ENCODE data around the gene TTF2.

The TTF2 gene

DNA sequence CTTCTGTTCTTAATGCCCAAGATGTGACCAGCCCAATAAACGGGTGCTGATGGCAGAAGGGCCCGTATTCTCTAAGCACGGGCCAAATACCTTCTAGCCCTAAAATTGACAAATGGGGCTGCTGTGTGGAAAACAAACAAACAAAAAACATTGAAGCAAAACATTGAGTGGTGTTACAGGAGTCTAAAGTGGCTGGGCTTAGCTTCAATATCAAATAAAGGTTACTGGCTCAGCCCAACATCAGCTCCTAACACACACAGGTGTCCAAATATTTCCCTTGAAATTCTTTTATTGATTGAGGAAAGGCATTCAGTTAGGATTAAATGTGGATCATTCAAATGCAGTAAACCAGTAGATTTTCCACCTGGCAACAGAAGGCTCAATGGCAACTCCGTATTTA, 13.3 kb upstream of the TTF2 start:
- no peak for DNase-seq

DNA sequence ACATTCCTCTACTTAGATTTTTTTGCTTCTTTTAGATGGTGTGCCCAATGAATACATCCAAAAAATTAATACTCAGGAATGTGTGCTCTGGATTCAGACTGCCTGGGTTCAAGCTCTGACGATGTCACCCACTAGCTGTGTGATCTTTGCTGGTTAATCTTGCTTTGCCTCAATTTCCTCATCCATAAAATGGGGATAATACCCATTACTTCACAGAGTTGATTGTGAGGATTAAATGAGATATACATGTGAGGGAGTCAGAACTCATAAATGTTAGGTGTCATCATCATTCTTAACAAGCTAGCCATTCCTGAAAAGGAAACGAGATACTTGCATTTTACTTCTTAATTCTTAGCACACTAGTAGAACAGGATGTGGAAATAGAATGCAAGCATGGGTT, 12.9 kb upstream of the TTF2 start:
- no peak for DNase-seq

DNA sequence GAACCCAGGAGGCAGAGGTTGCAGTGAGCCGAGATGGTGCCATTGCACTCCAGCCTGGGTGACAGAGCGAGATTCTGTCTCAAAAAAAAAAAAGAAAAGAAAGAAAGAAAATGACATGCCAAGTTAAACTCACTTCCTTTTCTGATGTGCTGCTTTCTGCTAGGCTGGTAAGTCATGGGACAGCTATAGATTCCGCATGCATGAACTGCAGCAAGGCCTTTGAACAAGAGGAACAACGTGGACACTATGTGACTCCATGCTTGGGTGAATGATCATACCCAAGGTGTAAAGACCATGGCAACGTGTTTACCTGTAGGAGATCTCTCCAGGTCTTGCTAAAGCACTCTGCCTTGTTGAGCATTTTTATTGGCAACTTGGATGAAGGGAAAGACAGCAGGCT, 10.3 kb upstream of the TTF2 start:
- no peak for DNase-seq

DNA sequence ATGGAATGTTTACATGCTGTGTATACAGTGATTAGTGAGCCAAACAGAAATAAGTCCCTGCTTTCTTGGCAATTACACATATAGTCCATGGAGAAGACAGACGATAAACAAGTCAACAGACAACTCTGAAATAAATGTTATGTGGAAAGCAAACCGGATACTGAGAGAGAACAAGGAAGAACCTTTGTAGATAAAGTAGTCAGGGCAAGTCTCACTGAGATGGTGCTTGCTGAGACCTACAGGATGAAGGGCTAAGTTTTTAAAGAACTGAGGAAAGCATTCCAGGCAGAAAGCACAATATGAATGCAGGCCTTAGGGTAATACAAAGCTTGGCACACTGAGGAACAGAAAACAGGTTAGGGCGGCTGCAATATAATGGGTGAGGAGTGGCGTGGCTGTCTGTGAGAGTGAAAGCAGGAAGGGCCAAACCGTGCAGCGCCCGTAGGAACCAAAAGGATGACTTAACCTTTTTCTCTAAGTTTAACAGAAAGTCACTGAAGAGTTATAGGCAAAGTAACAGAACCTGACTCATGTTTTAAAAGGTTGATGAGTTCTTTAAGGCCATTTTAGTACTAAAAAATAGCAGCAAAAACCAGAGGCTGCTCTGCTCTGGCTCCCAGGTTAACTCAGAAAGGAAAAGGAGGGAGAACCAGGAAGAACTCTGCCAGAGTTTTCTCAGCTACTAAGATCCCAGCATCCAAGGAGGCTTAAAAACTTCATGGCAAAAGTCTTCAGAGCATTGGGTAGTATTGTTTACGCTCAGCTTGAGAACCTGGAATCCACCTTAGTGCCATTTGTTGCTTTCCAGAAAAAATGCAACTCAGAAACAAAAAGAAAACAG, 8.7 kb upstream of the TTF2 start:
- no peak for DNase-seq

DNA sequence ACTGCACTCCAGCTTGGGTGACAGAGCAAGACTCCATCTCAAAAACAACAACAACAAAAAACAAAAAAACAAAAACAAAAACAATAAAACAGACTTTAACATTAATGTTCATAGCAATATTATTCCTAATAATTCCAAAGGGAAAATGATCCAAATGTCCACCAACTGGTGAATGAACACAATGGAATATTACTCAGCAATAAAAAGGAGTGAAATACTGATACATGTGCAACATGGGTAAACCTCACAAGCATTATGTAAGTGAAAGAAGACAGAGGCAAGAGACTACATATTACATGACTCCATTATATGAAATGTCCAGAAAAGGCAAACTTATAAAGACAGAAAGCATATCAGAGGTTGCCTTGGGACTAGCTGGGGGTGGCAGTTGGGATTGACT, 6.1 kb upstream of the TTF2 start:
- no peak for DNase-seq

DNA sequence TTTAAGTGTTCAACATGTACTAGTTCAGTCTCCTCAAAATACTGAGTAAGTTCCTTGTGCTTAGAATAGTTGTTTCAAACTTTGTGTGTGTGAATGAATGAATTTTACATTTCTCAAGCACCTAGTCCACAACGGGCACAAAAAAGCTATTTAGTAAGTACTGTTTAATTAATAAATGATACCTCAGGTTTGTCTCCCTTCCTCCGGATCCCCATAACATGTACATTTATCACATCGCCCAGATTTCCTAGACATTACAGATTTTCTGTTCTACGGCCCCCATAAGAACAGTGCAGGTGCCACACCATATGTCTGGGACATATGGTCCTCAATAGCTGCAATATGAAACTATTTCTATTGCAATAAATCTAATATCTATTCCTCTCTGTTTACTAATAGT, 1.3 kb upstream of the TTF2 start:
- DNase-seq: no peak

DNA sequence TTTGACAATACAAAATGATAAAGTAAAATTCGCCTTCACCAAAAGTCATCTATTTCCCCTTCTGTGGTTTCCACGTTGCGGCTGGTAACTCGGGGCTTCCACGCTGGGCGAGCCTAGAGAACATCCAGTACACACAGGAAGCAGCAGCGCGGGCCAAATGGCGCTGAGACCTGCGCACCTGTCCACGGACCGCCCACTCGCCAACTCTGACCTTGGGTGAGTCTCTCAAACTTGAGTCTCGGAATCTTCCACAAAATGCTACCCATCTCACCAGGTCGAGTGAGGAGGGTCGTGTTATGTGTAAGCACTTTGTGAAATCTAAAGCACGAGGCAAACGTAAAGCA, 820 bp upstream of the TTF2 start:
- DNase-seq: peak; percentile 42

DNA sequence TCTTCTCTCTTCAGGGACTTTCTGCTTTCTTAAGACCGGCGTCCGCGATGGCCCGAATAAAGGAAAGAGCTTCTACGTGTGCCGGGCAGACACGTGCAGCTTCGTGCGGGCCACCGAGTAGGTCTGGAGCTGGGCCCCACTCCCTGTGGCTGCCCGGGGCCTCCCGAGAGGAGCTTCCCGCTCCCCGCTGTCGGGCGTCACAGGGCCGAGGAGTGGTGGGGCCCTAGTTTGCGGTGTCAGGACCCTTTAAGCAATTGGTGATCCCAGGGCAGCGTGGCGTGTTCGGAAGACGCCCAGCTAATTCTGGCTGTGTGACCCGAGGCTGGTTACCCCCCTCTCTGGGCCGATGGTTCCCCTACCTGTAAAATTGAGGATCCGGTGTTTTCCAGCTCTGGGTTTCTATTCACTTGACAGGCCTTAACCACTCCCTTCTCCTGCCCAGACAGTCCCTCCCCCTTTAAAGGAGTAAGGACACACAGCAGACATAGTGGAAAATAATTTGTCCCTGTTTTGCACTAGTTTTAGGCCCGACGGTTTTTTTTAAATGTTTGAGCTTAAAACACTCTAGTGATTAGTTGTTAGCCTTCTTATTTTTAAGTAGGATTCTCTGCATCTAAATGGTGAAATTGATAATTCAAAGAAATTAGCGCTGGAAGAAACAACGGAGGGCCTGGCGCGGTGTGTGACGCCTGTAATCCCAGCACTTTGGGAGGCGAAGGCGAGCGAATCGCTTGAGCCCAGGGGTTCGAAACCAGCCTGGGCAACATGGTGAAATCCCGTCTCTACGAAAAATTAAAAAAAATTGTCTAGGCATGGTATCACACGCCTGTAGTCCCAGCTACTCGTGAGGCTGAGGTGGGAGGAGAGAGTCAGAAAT, 553 bp downstream of the TTF2 start:
- DNase-seq: peak; percentile 17

DNA sequence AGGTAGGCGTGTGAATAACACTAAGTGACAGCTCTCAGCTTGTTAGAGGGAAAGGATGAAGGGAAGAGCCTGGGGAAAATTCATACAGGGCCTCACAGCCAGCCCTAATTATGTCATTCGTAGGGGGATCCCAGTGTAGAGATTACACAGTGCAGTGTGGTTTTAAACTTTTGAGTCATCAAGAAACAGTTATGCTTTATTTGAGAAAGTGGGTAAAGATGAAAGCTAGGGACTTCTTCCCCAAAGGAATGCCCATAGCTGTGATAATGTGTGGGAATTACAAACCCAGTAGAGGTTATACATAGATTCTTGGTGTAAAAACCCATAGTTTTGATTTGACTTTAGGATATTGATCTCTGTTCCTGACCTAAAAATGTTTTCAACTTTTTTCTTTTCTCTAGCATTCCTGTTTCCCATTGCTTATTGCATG, 1.9 kb downstream of the TTF2 start:
- no peak for DNase-seq

DNA sequence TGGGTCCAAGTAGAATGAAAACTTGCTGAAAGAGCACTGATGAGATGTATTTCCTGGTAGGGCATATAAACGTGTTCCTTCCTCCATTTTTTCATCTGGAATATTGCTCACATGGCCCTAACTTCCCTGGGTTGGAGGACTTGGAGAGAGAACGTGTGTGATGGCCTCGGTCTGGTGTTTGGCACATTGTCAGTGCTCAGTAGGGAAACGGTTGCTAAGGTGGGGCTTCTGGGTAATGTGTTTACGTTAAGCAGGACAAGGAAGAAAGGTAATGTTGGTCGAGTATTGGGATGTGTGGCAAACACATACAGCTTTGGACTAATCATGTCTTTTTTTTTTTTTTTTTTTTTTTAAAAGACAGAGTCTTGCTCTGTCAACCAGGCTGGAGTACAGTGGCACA, 6.2 kb downstream of the TTF2 start:
- no peak for DNase-seq

DNA sequence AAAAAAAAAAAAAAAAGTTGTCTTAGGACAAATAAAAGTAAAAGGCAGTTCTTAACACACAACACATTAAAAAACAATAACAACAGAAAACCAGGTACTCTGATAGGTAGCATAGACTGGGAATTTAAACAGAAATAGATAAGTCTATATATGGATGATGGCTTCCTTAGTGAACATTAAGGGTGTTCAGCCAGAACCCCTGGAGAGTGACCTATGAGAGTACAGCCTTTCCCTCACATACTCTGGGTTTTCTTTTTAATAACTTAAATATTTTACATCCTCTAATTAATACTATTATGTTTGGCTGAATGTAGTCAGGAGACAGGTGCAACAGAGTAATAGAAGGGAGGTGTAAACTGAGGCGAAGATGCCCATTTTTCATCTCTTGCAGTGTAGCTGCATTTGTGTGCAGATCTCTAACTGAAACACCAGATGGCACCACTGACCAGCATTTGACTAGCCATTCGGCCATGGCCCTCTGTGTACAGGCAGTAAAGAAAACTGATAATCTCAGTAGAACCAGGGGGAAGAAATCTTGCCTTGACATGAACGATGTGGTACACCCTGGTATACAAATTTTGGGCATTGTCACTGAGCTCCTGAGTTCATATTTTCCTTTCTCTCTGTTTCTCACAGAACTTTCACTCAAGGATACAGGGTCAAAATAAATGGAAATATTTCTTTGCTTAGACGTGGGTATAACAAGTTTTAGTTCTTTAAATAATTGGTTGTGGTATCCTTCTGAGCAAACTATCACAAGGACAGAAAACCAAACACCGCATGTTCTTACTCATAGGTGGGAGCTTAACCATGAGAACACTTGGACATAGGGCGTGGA, 7.6 kb downstream of the TTF2 start:
- no peak for DNase-seq

DNA sequence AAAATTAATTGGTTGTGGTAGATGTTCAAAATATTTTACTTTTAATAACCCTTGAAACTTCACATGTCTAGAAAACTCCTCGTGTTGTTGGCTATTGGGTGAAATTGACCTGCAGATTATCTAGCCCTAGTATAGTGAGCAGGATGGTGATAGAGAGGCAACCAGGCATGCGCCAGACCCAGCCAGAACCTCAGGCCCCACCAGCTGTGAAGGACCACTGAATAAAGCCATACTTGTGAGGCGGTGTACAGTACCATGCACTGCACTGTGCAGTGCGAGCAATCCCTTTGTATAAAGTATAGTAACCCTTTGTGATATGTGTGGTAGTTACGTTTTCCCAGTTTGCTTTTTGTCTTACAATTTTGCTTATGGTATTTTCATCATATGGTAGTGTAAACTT, 8.5 kb downstream of the TTF2 start:
- no peak for DNase-seq

DNA sequence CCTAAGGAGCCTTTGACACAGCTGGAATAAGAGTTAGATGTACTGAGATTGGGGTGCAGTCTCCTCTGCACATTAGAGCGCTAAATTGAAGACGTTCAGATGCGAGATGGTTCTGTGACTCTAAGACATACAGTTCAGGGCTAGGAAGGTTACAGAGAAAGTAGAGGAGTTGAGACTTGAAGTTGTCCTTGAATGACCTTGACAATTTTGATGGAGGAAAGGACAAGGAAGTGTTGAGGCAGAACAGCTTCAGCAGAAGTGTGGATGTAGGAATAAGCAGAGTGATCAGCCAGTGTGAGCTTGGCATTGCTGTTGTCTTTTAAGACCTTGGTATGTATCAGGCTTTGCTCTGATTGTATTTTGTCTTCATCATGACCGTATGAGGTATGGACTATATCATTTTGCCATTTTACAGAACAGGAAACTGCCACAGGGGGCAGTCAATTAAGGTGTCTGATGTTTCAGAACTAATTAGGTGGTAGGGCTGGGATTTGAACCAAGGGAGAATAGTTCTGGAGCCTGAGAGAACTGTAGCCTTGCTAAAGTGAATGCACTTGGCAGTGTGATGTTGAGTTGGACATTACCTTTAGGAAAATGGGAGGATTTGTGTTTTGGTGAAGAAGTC, 9.2 kb downstream of the TTF2 start:
- no peak for DNase-seq

DNA sequence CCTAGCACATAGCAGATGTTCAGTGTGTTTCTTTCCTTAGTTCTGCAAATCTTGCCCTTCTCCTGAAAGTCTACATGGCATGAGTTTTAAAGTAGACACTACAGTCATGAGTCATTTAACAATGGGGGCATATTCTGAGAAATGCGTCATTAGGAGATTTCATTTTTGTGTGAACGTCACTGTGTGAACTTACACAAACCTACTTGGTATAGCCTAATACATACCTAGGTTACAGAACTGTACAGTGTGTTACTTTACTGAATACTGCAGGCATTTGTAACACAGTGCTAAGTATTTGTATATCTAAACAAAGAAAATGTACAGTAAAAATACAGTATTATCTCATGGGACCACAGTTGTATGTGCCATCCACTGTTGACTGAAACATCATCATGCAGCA, 10.0 kb downstream of the TTF2 start:
- DNase-seq: no peak

DNA sequence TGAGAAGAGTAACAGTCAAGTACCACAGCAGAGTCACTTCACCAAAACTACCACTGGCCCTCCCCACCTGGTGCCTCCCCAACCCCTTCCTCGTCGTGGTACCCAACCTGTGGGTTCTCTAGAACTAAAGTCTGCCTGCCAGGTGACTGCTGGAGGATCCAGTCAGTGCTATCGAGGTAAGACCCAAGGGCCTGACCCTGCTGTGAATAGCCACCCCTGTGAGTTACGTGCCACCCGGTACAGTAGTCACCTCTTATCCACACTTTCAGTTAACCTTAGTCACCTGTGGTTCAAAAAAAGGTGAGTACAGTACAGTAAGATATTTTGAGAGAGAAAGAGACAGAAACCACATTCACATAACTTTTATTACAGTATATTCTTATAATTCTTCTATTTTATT, 16.5 kb downstream of the TTF2 start:
- DNase-seq: no peak

DNA sequence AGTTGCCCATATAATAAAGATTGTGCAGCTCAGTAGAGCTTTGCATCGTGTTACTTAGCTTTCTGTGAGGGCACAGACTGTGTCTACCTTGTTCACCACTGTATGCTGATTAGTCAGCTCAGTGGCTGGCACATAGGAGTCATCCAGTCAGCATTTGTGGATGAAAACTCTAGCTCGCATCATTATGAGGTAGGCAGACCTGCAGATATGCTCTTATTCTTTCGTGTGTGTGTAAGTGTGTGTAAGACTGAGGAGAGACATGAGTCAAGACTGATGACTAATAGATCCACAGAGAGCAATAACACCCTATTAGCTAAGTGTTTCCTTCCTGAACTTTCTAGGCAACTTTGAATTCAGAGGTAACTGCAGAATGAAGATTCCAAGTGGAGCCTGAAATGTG, 17.1 kb downstream of the TTF2 start:
- DNase-seq: no peak

DNA sequence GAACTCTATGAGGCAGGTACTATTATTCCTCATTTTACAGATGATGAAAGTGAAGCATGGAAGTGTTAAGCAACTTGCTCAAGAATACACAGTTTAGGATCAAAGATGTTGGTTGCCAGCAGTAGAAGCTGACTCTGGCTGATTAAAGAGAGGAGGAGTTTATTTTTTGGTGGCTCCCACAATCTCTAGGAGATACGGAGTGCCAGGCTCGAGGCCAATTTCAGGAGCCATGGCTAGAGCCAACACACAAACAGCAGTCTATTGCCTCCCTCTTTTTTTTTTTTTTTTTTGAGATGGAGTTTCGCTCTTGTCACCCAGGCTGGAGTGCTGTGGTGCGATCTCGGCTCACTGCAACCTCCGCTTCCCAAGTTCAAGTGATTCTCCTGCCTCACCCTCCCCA, 19.6 kb downstream of the TTF2 start:
- no peak for DNase-seq

DNA sequence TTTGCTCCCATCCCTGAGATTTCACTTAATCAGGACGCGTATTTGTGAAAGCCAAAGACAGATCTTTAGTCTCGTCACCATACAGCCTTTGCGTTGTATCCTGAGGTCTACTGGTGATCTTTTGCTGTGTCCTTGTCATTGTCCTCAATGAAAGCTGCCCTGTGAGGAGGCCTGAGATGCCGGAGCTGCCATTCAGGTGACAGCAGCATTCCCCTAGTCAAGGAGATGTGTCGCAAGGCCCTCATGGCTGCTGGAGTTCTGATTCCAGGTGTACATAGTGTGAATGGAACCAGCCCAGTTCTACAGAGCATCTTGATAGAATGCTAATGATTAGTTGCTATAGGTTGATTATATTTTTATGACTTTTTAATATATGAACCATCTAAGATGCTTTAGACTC, 24.1 kb downstream of the TTF2 start:
- DNase-seq: no peak

DNA sequence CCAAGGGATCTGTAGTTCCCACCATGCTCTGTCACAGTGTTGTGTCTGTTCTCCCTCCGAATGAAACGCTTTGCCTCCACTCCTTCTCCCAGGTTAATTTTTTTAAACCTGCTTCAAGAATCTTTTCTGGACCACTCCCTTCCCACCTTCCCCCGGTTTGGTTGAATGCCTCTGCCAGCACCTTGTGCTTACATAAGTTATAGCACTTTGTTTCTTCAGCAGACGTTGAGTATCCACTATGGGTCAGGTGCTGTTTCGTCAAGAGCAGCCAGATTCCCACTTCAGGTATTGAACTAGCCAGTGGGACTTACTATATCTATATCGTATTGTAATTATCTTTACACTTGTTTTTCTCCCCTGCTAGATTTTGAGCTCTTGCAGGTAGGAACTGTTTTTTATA, 27.6 kb downstream of the TTF2 start:
- no peak for DNase-seq

DNA sequence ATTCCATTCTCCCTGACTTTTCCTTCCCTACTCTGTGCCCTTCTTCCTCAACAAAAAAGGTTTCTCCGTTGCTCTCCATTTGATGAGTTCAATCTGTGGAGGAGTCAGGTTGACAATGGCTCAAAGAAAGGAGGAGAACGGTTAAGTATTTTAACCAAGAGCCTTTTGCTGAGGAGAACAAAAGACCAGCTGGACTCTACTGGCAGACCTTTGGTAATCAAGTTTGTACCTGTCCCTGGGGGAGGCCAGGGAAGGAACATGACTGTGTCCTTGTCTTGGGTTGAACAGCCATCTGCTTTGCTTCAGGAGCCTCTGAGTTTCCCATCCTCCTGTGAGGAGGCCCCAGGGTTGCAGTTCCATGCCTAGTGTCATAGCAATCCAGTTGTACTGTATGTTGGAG, 29.9 kb downstream of the TTF2 start:
- no peak for DNase-seq

DNA sequence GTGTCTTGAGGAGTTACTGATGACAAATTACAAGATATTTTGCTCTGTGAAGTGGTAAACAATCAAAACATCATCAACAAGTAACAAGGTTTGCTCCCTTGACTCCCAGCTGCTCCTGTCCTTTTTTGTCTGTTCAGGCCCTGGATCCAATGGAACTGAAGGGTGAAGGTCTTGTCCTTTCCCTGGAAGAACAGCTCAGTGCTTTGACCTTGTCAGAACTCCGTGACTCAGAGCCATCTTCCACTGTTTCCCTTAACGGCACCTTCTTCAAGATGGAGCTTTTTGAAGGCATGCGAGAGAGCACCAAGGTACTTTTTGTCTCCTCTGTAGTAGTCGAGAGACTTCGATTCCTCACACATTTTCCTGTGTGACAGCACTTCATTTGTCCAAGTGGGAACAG, 32.5 kb downstream of the TTF2 start:
- DNase-seq: no peak

DNA sequence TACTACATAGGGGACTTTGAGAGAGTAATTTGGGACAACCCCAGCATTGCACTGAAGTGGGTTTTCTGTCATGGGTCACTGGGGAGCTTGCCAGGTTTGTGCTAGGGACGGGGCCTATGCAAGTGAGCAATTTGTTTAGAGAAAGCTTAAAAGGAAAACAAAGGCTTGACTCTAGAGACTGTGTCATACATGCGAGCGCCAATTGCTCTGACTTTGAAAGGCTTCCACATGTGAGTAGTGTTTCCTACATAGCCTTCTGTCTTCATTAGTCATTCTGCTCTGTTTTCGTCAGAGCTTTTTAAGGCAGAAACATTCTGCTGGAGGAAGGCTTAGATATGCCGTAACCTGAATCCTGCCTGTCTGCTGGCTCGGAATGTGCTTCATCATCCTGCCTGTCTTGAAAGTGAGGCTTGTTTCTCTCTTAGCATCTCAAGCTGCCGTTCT, 33.0 kb downstream of the TTF2 start:
- no peak for DNase-seq
